Suprapubic skin (tissue), 4 donors: ENCODE measurements around the gene LRRN2.

Source experiments
- CTCF ChIP-seq, 2 donors: fragments of 200-600 bp in 1 of 2; fragments of 450-650 bp in 1 of 2; sonication (generic) in 1 of 2; IDR thresholded peaks; one replicate each; pipeline ENCODE4 v1.5.1; 2016 to 2019; ENCODE audit warnings: antibody characterized with exemption in 2 of 2, mild to moderate bottlenecking in 1 of 2, moderate library complexity in 1 of 2
- POLR2A ChIP-seq, 2 donors: fragments of 450-650 bp; IDR thresholded peaks; one replicate each; pipeline ENCODE4 v1.6.1; 2017; ENCODE audit warnings: antibody characterized with exemption in 2 of 2, mild to moderate bottlenecking in 2 of 2, moderate library complexity in 2 of 2
- POLR2AphosphoS5 ChIP-seq, 3 donors: sonication (generic); formaldehyde crosslinking; IDR thresholded peaks; one replicate each; pipeline ENCODE4 v1.6.1; 2017; ENCODE audit warnings: antibody characterized with exemption in 3 of 3

GRCh38 chr1:204602111-204602579, 83.4 kb downstream of the LRRN2 start:
- no peak for TF ChIP-seq POLR2A (IDR thresholded peaks at IDR 0.05)
- no peak for TF ChIP-seq POLR2AphosphoS5 (IDR thresholded peaks at IDR 0.05)
- no peak for TF ChIP-seq CTCF (IDR thresholded peaks at IDR 0.05)
